Chondrocyte (in vitro differentiated cells): Measurements from ENCODE around the gene SEC23B. TPM values are rescaled to one million over a fixed set of nuclear protein-coding genes. Genes with fewer than 3 reads are reported as not detected.

Experiments
- DNase-seq: peaks from one replicate; pipeline ENCODE4 v3.0.0; 2021; ENCODE audit warnings: mixed read lengths, low spot score
- H3K27ac Mint-ChIP-seq: one replicate; pipeline ENCODE4 v1.8.0; 2021; ENCODE audit warnings: mild to moderate bottlenecking, moderate library complexity, mixed read lengths; ENCODE audit not compliant: unreplicated experiment
- H3K27me3 Mint-ChIP-seq: 2 replicates; pipeline ENCODE4 v1.8.0; 2021; ENCODE audit warnings: low read depth, mixed read lengths
- H3K36me3 Mint-ChIP-seq: 2 replicates; pipeline ENCODE4 v1.8.0; 2021; ENCODE audit warnings: low read depth, mixed read lengths
- H3K4me1 Mint-ChIP-seq: 2 replicates; pipeline ENCODE4 v1.8.0; 2021; ENCODE audit warnings: low read depth, mild to moderate bottlenecking, mixed read lengths
- H3K4me3 Mint-ChIP-seq: one replicate; pipeline ENCODE4 v1.8.0; 2021; ENCODE audit warnings: mild to moderate bottlenecking, moderate library complexity, mixed read lengths; ENCODE audit not compliant: unreplicated experiment
- H3K9me3 Mint-ChIP-seq: 2 replicates; pipeline ENCODE4 v1.8.0; 2021; ENCODE audit warnings: low read depth, mixed read lengths
- CTCF ChIP-seq: fragments of 200-600 bp; sonication (generic); IDR thresholded peaks from 2 replicates; pipeline ENCODE4 v1.5.0; 2021; ENCODE audit warnings: antibody characterized with exemption, mild to moderate bottlenecking, moderate library complexity
- total RNA-seq: library from RNA; stranded (reverse); gene quantifications from 3 replicates; pipeline ENCODE4 v1.2.1, GENCODE V29; 2021

Gene SEC23B
- total RNA-seq, 1 donor from 2014 or later: 38.9 TPM

GRCh38 chr20:18533491-18533890, 25.8 kb downstream of the SEC23B start:
- Mint-ChIP-seq H3K27ac (no peak overlapping the region), H3K4me1 (peaks cover 4% of the 10 kb centered on the region), H3K27me3 (no peaks in the 10 kb centered on the region), H3K36me3 (peaks cover 44% of the 10 kb centered on the region), H3K4me3 (no peak overlapping the region), H3K9me3 (peaks cover 4% of the 10 kb centered on the region)
- no peak for TF ChIP-seq CTCF
- DNase-seq: no peak

GRCh38 chr20:18533978-18534644, 26.4 kb downstream of the SEC23B start:
- no peak for DNase-seq
- no peak for TF ChIP-seq CTCF
- H3K9me3 Mint-ChIP-seq: peaks cover 4% of the 10 kb centered on the region
- peaks cover 4% of the 10 kb centered on the region for H3K4me1 Mint-ChIP-seq
- no peaks in the 10 kb centered on the region for H3K27me3 Mint-ChIP-seq
- H3K4me3 Mint-ChIP-seq: no peak overlapping the region
- H3K27ac Mint-ChIP-seq: no peak overlapping the region
- peaks cover 39% of the 10 kb centered on the region for H3K36me3 Mint-ChIP-seq

- TF ChIP-seq CTCF: no peak
- Mint-ChIP-seq H3K4me3 (no peak overlapping the region), H3K27ac (no peak overlapping the region), H3K4me1 (peaks cover 4% of the 10 kb centered on the region), H3K36me3 (peaks cover 30% of the 10 kb centered on the region), H3K9me3 (peaks cover 6% of the 10 kb centered on the region), H3K27me3 (no peaks in the 10 kb centered on the region)
- no peak for DNase-seq
Observed at GRCh38 chr20:18537651-18538050, 29.9 kb downstream of the SEC23B start.

- no peak for TF ChIP-seq CTCF
Observed at GRCh38 chr20:18541741-18542140, 34.0 kb downstream of the SEC23B start.

GRCh38 chr20:18543216-18543615, 35.5 kb downstream of the SEC23B start:
- no peak for DNase-seq
- Mint-ChIP-seq H3K9me3 (peaks cover 3% of the 10 kb centered on the region), H3K4me3 (no peak overlapping the region), H3K4me1 (no peaks in the 10 kb centered on the region), H3K27ac (no peak overlapping the region), H3K27me3 (no peaks in the 10 kb centered on the region), H3K36me3 (peaks cover 36% of the 10 kb centered on the region)
- no peak for TF ChIP-seq CTCF

More at GRCh38 chr20:18541741-18542140, 34.0 kb downstream of the SEC23B start:
- no peak overlapping the region for H3K4me3 Mint-ChIP-seq
- H3K27ac Mint-ChIP-seq: no peak overlapping the region
- H3K4me1 Mint-ChIP-seq: no peaks in the 10 kb centered on the region
- H3K9me3 Mint-ChIP-seq: peaks cover 4% of the 10 kb centered on the region
- no peaks in the 10 kb centered on the region for H3K27me3 Mint-ChIP-seq
- no peak for DNase-seq
- peaks cover 37% of the 10 kb centered on the region for H3K36me3 Mint-ChIP-seq
